ENCODE measurements around the gene ERCC2. TPM values are rescaled to one million over a fixed set of nuclear protein-coding genes. Genes with fewer than 3 reads are reported as not detected.

ERCC2 gene
- total and polyA plus RNA-seq, 2 of the 4 experiments (the other 2 are of a cell fraction), result 30.6 to 66.5 TPM

GRCh38 chr19:45349430-45349941 lies 20.9 kb downstream of the ERCC2 start:
- no peak for ATAC-seq (ENCODE audit: low read depth)
- Histone ChIP-seq H3K18ac (ENCODE audit: low read depth, low read length) (no peak overlapping the region), H3K4me1 (ENCODE audit: control insufficient read depth, insufficient read depth, low read length) (no peaks in the 10 kb centered on the region), H3K4me3 (ENCODE audit: insufficient read depth, low read depth, low read length) (no peak overlapping the region), H4K5ac (ENCODE audit: low read depth, low read length) (no peak overlapping the region), H2BK15ac (ENCODE audit: low read depth, low read length) (no peak overlapping the region), H3K9me1 (ENCODE audit: insufficient read depth, low read length) (peaks cover 2% of the 10 kb centered on the region; the same call in 1 of the 2 replicates), H3K23ac (ENCODE audit: low read depth, low read length) (no peak overlapping the region), H3K4me2 (ENCODE audit: low read depth, low read length) (no peak overlapping the region), H4K20me1 (ENCODE audit: insufficient read depth, low read length) (peaks cover 15% of the 10 kb centered on the region), H3K9me3 (ENCODE audit: control insufficient read depth, insufficient read depth, low read length) (no peaks in the 10 kb centered on the region), H2AK5ac (ENCODE audit: low read depth, low read length) (no peak overlapping the region), H3K9ac (ENCODE audit: low read depth, low read length) (no peak overlapping the region), H3K79me1 (ENCODE audit: low read depth in 1 of 2, low read length in 2 of 2) (0 out of 4 replicates have a peak, but pooled peaks cover 0 to 5% of the 10 kb centered on the region in 2 experiments), H3K27ac (ENCODE audit: insufficient read depth, low read length) (no peak overlapping the region), H3K36me3 (ENCODE audit: control insufficient read depth, insufficient read depth, low read length) (peaks cover 34% of the 10 kb centered on the region), H2BK20ac (ENCODE audit: low read depth, low read length) (no peak overlapping the region), H3K56ac (ENCODE audit: extremely low read depth, insufficient read depth, low read length) (no peak overlapping the region), H4K8ac (ENCODE audit: low read depth in 2 of 2, low read length in 2 of 2) (no peak overlapping the region), H2AFZ (replicated peaks; ENCODE audit: low read length, poor library complexity) (no peak overlapping the region), H3K4ac (ENCODE audit: low read depth, low read length) (no peak overlapping the region), H4K91ac (ENCODE audit: insufficient read depth, low read depth, low read length) (no peak overlapping the region), H3K14ac (replicated peaks; ENCODE audit: low read depth, low read length) (no peak overlapping the region), H2BK5ac (ENCODE audit: low read depth, low read length, poor library complexity, severe bottlenecking) (no peak overlapping the region), H2BK120ac (ENCODE audit: low read depth, low read length) (no peak overlapping the region), H3K27me3 (ENCODE audit: control insufficient read depth, insufficient read depth, low read length) (peaks cover 2% of the 10 kb centered on the region; the same call in 1 of the 2 replicates), H2AK9ac (replicated peaks; ENCODE audit: low read depth, low read length, poor library complexity) (no peak overlapping the region)
- POLR2A ChIA-PET (ENCODE audit: unreplicated experiment), result no interaction called here
- CTCF ChIA-PET, result no interaction called here
- DNase-seq, result no peak
- BruUV-seq (replicated peaks), result no TSS peak
- in situ Hi-C loops (cut with MboI; ENCODE audit: low sequenced_read_pairs) (no loop called here), dilution Hi-C loops (cut with HindIII; ENCODE audit: low sequenced_read_pairs, unreplicated experiment) (no loop called here), intact Hi-C loops (cut with micrococcal nuclease) (no loop called here)
- no peak for TF ChIP-seq MAZ (IDR thresholded peaks at IDR 0.05; ENCODE audit: borderline replicate concordance, low read depth, low read length)
- no peak for TF ChIP-seq CEBPB (IDR thresholded peaks at IDR 0.05; ENCODE audit: low read depth, low read length)
- no peak for TF ChIP-seq MXI1 (IDR thresholded peaks at IDR 0.05; ENCODE audit: borderline replicate concordance, low read depth, low read length)
- TF ChIP-seq NFE2L2 (IDR thresholded peaks at IDR 0.05; ENCODE audit: low read depth, low read length), result no peak
- no peak for TF ChIP-seq CHD1 (IDR thresholded peaks at IDR 0.05; ENCODE audit: low read depth, low read length)
- 93% methylated on average over 11 of the region's 17 CpGs; no CpG with 5 or more reads in 1 of the 2 experiments for WGBS, 2 experiments (ENCODE audit: extremely low coverage in 2 of 2, insufficient read length in 1 of 2)

Data from IMR-90 (cell line).